ENCODE results near the gene EFNA4.

DNA sequence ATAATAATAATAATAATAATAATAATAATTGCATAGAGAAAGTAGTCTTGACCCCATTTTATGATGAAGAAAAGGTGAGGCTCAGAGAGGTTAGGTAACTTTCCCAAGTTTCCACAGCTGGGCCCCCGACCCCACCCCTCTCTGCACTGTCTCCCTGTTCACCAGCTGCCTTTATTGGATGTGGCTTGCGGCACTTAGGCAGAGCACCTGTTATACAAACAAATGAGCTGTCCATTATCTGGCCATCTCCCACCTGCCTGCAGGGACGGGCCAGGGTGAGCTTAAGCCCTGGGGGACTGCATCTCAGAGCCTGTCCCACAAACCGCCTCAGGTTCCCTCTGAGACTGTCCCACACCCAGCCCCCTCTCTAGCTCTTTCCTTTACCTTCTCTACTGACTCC is 54.1 kb downstream of the EFNA4 start:
- no peak for TF ChIP-seq EZH2 (IDR thresholded peaks at IDR 0.05; ENCODE audit: borderline replicate concordance, insufficient read depth, low read depth, low read length, poor library complexity, severe bottlenecking)
- TF ChIP-seq, protein P1, sequence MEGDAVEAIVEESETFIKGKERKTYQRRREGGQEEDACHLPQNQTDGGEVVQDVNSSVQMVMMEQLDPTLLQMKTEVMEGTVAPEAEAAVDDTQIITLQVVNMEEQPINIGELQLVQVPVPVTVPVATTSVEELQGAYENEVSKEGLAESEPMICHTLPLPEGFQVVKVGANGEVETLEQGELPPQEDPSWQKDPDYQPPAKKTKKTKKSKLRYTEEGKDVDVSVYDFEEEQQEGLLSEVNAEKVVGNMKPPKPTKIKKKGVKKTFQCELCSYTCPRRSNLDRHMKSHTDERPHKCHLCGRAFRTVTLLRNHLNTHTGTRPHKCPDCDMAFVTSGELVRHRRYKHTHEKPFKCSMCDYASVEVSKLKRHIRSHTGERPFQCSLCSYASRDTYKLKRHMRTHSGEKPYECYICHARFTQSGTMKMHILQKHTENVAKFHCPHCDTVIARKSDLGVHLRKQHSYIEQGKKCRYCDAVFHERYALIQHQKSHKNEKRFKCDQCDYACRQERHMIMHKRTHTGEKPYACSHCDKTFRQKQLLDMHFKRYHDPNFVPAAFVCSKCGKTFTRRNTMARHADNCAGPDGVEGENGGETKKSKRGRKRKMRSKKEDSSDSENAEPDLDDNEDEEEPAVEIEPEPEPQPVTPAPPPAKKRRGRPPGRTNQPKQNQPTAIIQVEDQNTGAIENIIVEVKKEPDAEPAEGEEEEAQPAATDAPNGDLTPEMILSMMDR (IDR thresholded peaks at IDR 0.05): no peak
